NOMO-1 treated with dmso at 0.1 percent for 144 hours (cell line): ENCODE results near the gene NOS3.

Source experiments
- DNase-seq: peaks from one replicate; lab custom pipeline; 2025; ENCODE audit not compliant: unreplicated experiment; lab: John Stamatoyannopoulos, UW

Gene NOS3

GRCh38 chr7:150979713-150980390 lies 11.0 kb upstream of the NOS3 start:
- no peak for DNase-seq

GRCh38 chr7:150980663-150981062 lies 10.2 kb upstream of the NOS3 start:
- no peak for DNase-seq

GRCh38 chr7:150981644-150982043 lies 9.2 kb upstream of the NOS3 start:
- no peak for DNase-seq

- DNase-seq: no peak
These were observed 8.5 kb upstream of the NOS3 start for GRCh38 chr7:150982351-150982750.

- no peak for DNase-seq
These were observed 6.9 kb upstream of the NOS3 start for GRCh38 chr7:150983893-150984368.

- DNase-seq: no peak
These were observed 4.7 kb upstream of the NOS3 start for GRCh38 chr7:150986099-150986512.

GRCh38 chr7:150986556-150986955 lies 4.3 kb upstream of the NOS3 start:
- DNase-seq: no peak

GRCh38 chr7:150988230-150989226 lies 2.3 kb upstream of the NOS3 start:
- DNase-seq: no peak

GRCh38 chr7:150989456-150989855 lies 1.4 kb upstream of the NOS3 start:
- DNase-seq: no peak

- DNase-seq: no peak
These were observed 1.3 kb downstream of the NOS3 start for GRCh38 chr7:150992051-150992640.

GRCh38 chr7:150992833-150993302 lies 2.1 kb downstream of the NOS3 start:
- DNase-seq: no peak

- no peak for DNase-seq
These were observed 2.7 kb downstream of the NOS3 start for GRCh38 chr7:150993511-150993910.

- no peak for DNase-seq
These were observed 3.5 kb downstream of the NOS3 start for GRCh38 chr7:150994141-150994837.

- DNase-seq: no peak
These were observed 4.2 kb downstream of the NOS3 start for GRCh38 chr7:150994838-150995510.

GRCh38 chr7:150996376-150997074 lies 5.7 kb downstream of the NOS3 start:
- DNase-seq: no peak

GRCh38 chr7:150997075-150997511 lies 6.3 kb downstream of the NOS3 start:
- DNase-seq: no peak

GRCh38 chr7:150997817-150998216 lies 7.0 kb downstream of the NOS3 start:
- DNase-seq: no peak

- DNase-seq: no peak
These were observed 7.5 kb downstream of the NOS3 start for GRCh38 chr7:150998341-150998740.

- no peak for DNase-seq
These were observed 8.2 kb downstream of the NOS3 start for GRCh38 chr7:150999001-150999400.
